HCT116 (cell line): ENCODE results near the gene PRKAG1.
"Not testable (repeated sequence)": the region's sequence is repeated elsewhere in the genome, so short reads cannot be mapped to it uniquely, and the experiment has no call there.

ENCODE experiments used
- EGR1 ChIP-seq: IDR thresholded peaks from 2 replicates; pipeline ENCODE4 v1.6.1; 2012; ENCODE audit warnings: low read depth
- EZH2 ChIP-seq: fragments of 200-600 bp; sonication (generic); IDR thresholded peaks from 2 replicates; pipeline ENCODE4 v1.6.1; 2017; ENCODE audit warnings: antibody characterized with exemption, mixed run types
- EZH2phosphoT487 ChIP-seq: fragments of 200-600 bp; IDR thresholded peaks from 2 replicates; pipeline ENCODE4 v1.6.1; 2018; ENCODE audit warnings: antibody characterized with exemption, borderline replicate concordance
- RAD21 ChIP-seq: IDR thresholded peaks from 2 replicates; pipeline ENCODE4 v1.6.1; 2012; ENCODE audit warnings: low read depth, mild to moderate bottlenecking
- SRF ChIP-seq: IDR thresholded peaks from 2 replicates; pipeline ENCODE4 v1.6.1; 2012; ENCODE audit warnings: low read depth
- TCF7L2 ChIP-seq: IDR thresholded peaks from 2 replicates; pipeline ENCODE4 v1.7.0; 2011; ENCODE audit warnings: borderline replicate concordance, inconsistent platforms; ENCODE audit not compliant: insufficient read depth, insufficient read length; ENCODE audit errors: extremely low read depth
- YY1 ChIP-seq: IDR thresholded peaks from 2 replicates; pipeline ENCODE4 v1.6.1; 2011; ENCODE audit warnings: low read length, low read depth, moderate library complexity, mild to moderate bottlenecking; ENCODE audit not compliant: insufficient replicate concordance; ENCODE audit errors: extremely low read depth
- ZNF274 ChIP-seq: fragments of 200-500 bp; sonication (Bioruptor generic); IDR thresholded peaks from 2 replicates; pipeline ENCODE4 v1.6.1; 2014; ENCODE audit warnings: mild to moderate bottlenecking, low read depth, low read length, inconsistent platforms
- TF ChIP-seq, protein P1 (sequence below): IDR thresholded peaks from 2 replicates; pipeline ENCODE4 v1.6.1; 2012
- TF ChIP-seq, protein P2 (sequence below), 3 experiments: fragments of 200-600 bp in 1 of 3; sonication (generic) in 1 of 3; IDR thresholded peaks in 2 of 3; conservative IDR thresholded peaks in 1 of 3; 2 replicates each; pipeline ENCODE4 v1.5.1; 2012 to 2017; ENCODE audit warnings: low read depth in 2 of 3, low read length in 2 of 3, antibody characterized with exemption in 1 of 3, borderline replicate concordance in 1 of 3, control low read depth in 1 of 3, mild to moderate bottlenecking in 1 of 3, mixed read lengths in 1 of 3, mixed run types in 1 of 3, moderate library complexity in 1 of 3; ENCODE audit not compliant: insufficient read depth in 1 of 3
- TF ChIP-seq, protein P3 (sequence below): IDR thresholded peaks from 2 replicates; pipeline ENCODE4 v1.6.1; 2012; ENCODE audit warnings: low read depth
- TF ChIP-seq, protein P4 (sequence below): IDR thresholded peaks from 2 replicates; pipeline ENCODE4 v1.6.1; 2012

DNA sequence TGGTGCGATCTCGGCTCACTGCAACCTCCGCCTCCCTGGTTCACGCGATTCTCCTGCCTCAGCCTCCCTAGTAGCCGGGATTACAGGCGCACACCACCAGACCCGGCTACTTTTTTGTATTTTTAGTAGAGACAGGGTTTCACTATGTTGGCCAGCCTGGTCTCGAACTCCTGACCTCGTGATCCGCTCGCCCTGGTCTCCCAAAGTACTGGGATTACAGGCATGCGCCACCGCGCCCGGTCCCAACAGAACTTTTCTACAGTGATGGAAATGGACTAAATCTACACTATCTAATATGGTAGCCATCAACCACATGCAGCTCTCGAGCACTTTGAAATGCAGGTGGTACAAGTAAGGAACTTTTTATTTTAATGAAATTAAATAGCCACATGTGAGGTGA lies 43.3 kb upstream of the PRKAG1 start:
- not testable (repeated sequence) for TF ChIP-seq EZH2phosphoT487, TCF7L2, RAD21, EGR1, ZNF274, SRF, EZH2, YY1
- TF ChIP-seq, protein P1, sequence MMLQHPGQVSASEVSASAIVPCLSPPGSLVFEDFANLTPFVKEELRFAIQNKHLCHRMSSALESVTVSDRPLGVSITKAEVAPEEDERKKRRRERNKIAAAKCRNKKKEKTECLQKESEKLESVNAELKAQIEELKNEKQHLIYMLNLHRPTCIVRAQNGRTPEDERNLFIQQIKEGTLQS, result not testable (repeated sequence)
- TF ChIP-seq, protein P2, sequence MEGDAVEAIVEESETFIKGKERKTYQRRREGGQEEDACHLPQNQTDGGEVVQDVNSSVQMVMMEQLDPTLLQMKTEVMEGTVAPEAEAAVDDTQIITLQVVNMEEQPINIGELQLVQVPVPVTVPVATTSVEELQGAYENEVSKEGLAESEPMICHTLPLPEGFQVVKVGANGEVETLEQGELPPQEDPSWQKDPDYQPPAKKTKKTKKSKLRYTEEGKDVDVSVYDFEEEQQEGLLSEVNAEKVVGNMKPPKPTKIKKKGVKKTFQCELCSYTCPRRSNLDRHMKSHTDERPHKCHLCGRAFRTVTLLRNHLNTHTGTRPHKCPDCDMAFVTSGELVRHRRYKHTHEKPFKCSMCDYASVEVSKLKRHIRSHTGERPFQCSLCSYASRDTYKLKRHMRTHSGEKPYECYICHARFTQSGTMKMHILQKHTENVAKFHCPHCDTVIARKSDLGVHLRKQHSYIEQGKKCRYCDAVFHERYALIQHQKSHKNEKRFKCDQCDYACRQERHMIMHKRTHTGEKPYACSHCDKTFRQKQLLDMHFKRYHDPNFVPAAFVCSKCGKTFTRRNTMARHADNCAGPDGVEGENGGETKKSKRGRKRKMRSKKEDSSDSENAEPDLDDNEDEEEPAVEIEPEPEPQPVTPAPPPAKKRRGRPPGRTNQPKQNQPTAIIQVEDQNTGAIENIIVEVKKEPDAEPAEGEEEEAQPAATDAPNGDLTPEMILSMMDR (IDR thresholded peaks at IDR 0.05 in 2 of 3, conservative IDR thresholded peaks at IDR 0.05 in 1 of 3; ENCODE audit: borderline replicate concordance in 1 of 3, insufficient read depth in 1 of 3, low read depth in 2 of 3, low read length in 2 of 3), result not testable (repeated sequence)
- TF ChIP-seq, protein P3, sequence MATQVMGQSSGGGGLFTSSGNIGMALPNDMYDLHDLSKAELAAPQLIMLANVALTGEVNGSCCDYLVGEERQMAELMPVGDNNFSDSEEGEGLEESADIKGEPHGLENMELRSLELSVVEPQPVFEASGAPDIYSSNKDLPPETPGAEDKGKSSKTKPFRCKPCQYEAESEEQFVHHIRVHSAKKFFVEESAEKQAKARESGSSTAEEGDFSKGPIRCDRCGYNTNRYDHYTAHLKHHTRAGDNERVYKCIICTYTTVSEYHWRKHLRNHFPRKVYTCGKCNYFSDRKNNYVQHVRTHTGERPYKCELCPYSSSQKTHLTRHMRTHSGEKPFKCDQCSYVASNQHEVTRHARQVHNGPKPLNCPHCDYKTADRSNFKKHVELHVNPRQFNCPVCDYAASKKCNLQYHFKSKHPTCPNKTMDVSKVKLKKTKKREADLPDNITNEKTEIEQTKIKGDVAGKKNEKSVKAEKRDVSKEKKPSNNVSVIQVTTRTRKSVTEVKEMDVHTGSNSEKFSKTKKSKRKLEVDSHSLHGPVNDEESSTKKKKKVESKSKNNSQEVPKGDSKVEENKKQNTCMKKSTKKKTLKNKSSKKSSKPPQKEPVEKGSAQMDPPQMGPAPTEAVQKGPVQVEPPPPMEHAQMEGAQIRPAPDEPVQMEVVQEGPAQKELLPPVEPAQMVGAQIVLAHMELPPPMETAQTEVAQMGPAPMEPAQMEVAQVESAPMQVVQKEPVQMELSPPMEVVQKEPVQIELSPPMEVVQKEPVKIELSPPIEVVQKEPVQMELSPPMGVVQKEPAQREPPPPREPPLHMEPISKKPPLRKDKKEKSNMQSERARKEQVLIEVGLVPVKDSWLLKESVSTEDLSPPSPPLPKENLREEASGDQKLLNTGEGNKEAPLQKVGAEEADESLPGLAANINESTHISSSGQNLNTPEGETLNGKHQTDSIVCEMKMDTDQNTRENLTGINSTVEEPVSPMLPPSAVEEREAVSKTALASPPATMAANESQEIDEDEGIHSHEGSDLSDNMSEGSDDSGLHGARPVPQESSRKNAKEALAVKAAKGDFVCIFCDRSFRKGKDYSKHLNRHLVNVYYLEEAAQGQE, result not testable (repeated sequence)
- TF ChIP-seq, protein P4, sequence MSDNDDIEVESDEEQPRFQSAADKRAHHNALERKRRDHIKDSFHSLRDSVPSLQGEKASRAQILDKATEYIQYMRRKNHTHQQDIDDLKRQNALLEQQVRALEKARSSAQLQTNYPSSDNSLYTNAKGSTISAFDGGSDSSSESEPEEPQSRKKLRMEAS, result not testable (repeated sequence)
